HepG2 (cell line): ENCODE data around the gene IRF7. TPM values are rescaled to one million over a fixed set of nuclear protein-coding genes. Genes with fewer than 3 reads are reported as not detected.

Experiments used
- ATAC-seq: fragments of 200-7000 bp; cut with Tn5 transposase; 3 replicates; pipeline ENCODE4 v1.9.1; 2020; ENCODE audit warnings: mild to moderate bottlenecking, moderate library complexity
- BruUV-seq: library from RNA; stranded (reverse); fragments of 400-500 nt; replicated peaks from 2 replicates; lab custom pipeline; 2021; lab: Mats Ljungman, UMichigan
- CTCF ChIA-PET: fragments of 300-600 bp; formaldehyde crosslinking; extraction: SDS; loops from one replicate; lab custom pipeline; 2021; ENCODE audit warnings: low total read pairs, inconsistent platforms, low intra/inter-chr PET ratio; lab: Yijun Ruan, JAX
- POLR2A ChIA-PET: fragments of 350-600 bp; sonication (Branson Sonifier 250); formaldehyde crosslinking; loops from one replicate; lab custom pipeline; 2020; ENCODE audit warnings: antibody characterized with exemption, inconsistent platforms; lab: Yijun Ruan, JAX
- DNase-seq: peaks from one replicate; pipeline ENCODE4 v3.0.0-alpha.2; 2015; ENCODE audit warnings: low spot score
- FAIRE-seq: peaks from 3 replicates; lab custom pipeline; 2011; peaks lifted over from hg19 to GRCh38; lab: Jason Lieb, UNC
- H2AFZ ChIP-seq: one replicate; pipeline ENCODE4 v1.6.1; 2011; ENCODE audit warnings: low read length, inconsistent platforms
- H3K27ac ChIP-seq: fragments of 300-600 bp; 3 replicates; pipeline ENCODE4 v1.8.0; 2011; ENCODE audit warnings: mixed run types, mild to moderate bottlenecking, mixed read lengths, low read length, inconsistent platforms; ENCODE audit not compliant: insufficient read depth; ENCODE audit errors: extremely low read length
- H3K27me3 ChIP-seq, 2 experiments: fragments of 200-600 bp in 1 of 2; 2 replicates in 1 of 2; 3 replicates in 1 of 2; pipeline versions ENCODE4 v1.6.0 to v1.8.0; 2011; ENCODE audit warnings: low read length in 2 of 2, mild to moderate bottlenecking in 2 of 2, moderate library complexity in 2 of 2, inconsistent platforms in 1 of 2; ENCODE audit not compliant: insufficient read depth in 2 of 2, control insufficient read depth in 1 of 2
- H3K36me3 ChIP-seq, 2 experiments: fragments of 200-600 bp in 1 of 2; replicated peaks in 1 of 2; 2 replicates in 1 of 2; 3 replicates in 1 of 2; pipeline versions ENCODE4 v1.5.1 to v1.8.0; 2011; ENCODE audit warnings: low read length in 2 of 2, inconsistent platforms in 1 of 2; ENCODE audit not compliant: insufficient read depth in 2 of 2, control insufficient read depth in 1 of 2
- H3K4me1 ChIP-seq: 2 replicates; pipeline ENCODE4 v1.5.1; 2012; ENCODE audit warnings: low read length, inconsistent platforms; ENCODE audit not compliant: insufficient read depth
- H3K4me2 ChIP-seq: 2 replicates; pipeline ENCODE4 v1.6.0; 2011; ENCODE audit warnings: low read depth, low read length, inconsistent platforms
- H3K4me3 ChIP-seq, 3 experiments: fragments of 200-600 bp in 1 of 3; sonication (generic), shearing (Covaris generic) in 1 of 3; replicated peaks in 1 of 3; 2 replicates each; pipeline ENCODE4 v1.5.1; 2011 to 2016; ENCODE audit warnings: low read length in 3 of 3, inconsistent platforms in 2 of 3, low read depth in 2 of 3, mild to moderate bottlenecking in 2 of 3, control low read depth in 1 of 3, mixed read lengths in 1 of 3; ENCODE audit not compliant: insufficient read depth in 1 of 3
- H3K79me2 ChIP-seq: one replicate; pipeline ENCODE4 v1.6.1; 2011; ENCODE audit warnings: low read length, inconsistent platforms; ENCODE audit not compliant: insufficient read depth
- H3K9ac ChIP-seq: 2 replicates; pipeline ENCODE4 v1.6.0; 2011; ENCODE audit warnings: mild to moderate bottlenecking, low read depth, low read length, inconsistent platforms; ENCODE audit not compliant: insufficient read depth
- H3K9me3 ChIP-seq: 2 replicates; pipeline ENCODE4 v1.5.1; 2012; ENCODE audit warnings: mild to moderate bottlenecking, low read length
- H4K20me1 ChIP-seq: 2 replicates; pipeline ENCODE4 v1.6.0; 2011; ENCODE audit warnings: inconsistent platforms, mild to moderate bottlenecking, low read length, moderate library complexity; ENCODE audit not compliant: insufficient read depth
- AGO2 ChIP-seq: fragments of 200-400 bp; formaldehyde crosslinking; optimal IDR thresholded peaks from 2 replicates; pipeline ENCODE3; 2017; ENCODE audit warnings: mild to moderate bottlenecking, low read depth, low read length, moderate library complexity
- RARA ChIP-seq: IDR thresholded peaks from 2 replicates; pipeline ENCODE4 v1.6.1; 2016; ENCODE audit warnings: missing genetic modification reagents, missing compliant biosample characterization
- YEATS4 ChIP-seq: sonication (generic); formaldehyde crosslinking; IDR thresholded peaks from 2 replicates; pipeline ENCODE4 v1.4.0; 2020; ENCODE audit warnings: missing genetic modification reagents, borderline replicate concordance
- WGBS: methylation state at CpG from one replicate; pipeline ENCODE4 v1.1.6; 2017; ENCODE audit warnings: low lambda C conversion rate; 5-methylcytosine and 5-hydroxymethylcytosine counted together
- in situ Hi-C: cut with HindIII; loops from 2 replicates; pipeline ENCODE4 v1.10.0; 2017; ENCODE audit warnings: low pct_unique_long_range_greater_than_20kb; ENCODE audit not compliant: extremely low pct_ligation_motif_present
- intact Hi-C: fragments of 100-400 bp; cut with micrococcal nuclease; formaldehyde crosslinking; loops from one replicate; pipeline ENCODE4 v1.10.0; 2022; ENCODE audit not compliant: unreplicated experiment
- polyA plus RNA-seq, 8 experiments: library from polyadenylated mRNA; depleted of rRNA in 3 of 8; stranded (reverse) in 7 of 8; unstranded in 1 of 8; fragments of >200 nt; fragmentation: Illumina TruSeq in 4 of 8; extraction: Trizol in 4 of 8; gene quantifications; 2 replicates each; pipeline versions ENCODE4 v1.2.1 to v1.2.3, GENCODE V29; 2011 to 2016; ENCODE audit warnings: low read depth in 4 of 8, missing spikeins in 1 of 8, mixed read lengths in 1 of 8; ENCODE audit not compliant: insufficient read depth in 1 of 8
- total RNA-seq, 5 experiments: library from RNA; depleted of rRNA; stranded (reverse); fragments of >200 nt; fragmentation: Illumina TruSeq; extraction: Trizol; gene quantifications; 2 replicates each; pipeline ENCODE4 v1.2.3, GENCODE V29; 2016; ENCODE audit warnings: low read depth in 1 of 5
- TF ChIP-seq, protein P1 (sequence below): sonication (generic); formaldehyde crosslinking; IDR thresholded peaks from 2 replicates; pipeline ENCODE4 v1.4.0; 2020; ENCODE audit warnings: mild to moderate bottlenecking, missing genetic modification reagents

Gene IRF7
- total and polyA plus RNA-seq, 2 of the 13 experiments (the other 11 are each of a cell fraction or from before 2014, with no cell fraction given): not detected

DNA sequence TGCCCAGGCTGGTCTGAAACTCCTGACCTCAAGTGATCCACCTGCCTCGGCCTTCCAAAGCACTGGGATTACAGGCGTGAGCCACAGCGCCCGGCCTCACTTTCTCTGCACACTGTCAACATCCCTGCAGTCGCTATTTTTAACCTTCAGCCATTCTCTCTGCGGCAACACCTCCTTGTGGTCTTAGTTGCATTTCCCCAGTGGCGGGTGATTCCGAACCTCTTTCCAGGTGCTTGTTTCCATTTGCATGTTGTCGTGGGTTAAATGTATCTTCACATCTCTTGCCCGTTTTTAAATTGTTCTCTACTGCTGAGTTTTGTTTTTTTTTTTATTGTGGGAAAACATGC lies 13.5 kb upstream of the IRF7 start (continued):
- TF ChIP-seq, protein P1, sequence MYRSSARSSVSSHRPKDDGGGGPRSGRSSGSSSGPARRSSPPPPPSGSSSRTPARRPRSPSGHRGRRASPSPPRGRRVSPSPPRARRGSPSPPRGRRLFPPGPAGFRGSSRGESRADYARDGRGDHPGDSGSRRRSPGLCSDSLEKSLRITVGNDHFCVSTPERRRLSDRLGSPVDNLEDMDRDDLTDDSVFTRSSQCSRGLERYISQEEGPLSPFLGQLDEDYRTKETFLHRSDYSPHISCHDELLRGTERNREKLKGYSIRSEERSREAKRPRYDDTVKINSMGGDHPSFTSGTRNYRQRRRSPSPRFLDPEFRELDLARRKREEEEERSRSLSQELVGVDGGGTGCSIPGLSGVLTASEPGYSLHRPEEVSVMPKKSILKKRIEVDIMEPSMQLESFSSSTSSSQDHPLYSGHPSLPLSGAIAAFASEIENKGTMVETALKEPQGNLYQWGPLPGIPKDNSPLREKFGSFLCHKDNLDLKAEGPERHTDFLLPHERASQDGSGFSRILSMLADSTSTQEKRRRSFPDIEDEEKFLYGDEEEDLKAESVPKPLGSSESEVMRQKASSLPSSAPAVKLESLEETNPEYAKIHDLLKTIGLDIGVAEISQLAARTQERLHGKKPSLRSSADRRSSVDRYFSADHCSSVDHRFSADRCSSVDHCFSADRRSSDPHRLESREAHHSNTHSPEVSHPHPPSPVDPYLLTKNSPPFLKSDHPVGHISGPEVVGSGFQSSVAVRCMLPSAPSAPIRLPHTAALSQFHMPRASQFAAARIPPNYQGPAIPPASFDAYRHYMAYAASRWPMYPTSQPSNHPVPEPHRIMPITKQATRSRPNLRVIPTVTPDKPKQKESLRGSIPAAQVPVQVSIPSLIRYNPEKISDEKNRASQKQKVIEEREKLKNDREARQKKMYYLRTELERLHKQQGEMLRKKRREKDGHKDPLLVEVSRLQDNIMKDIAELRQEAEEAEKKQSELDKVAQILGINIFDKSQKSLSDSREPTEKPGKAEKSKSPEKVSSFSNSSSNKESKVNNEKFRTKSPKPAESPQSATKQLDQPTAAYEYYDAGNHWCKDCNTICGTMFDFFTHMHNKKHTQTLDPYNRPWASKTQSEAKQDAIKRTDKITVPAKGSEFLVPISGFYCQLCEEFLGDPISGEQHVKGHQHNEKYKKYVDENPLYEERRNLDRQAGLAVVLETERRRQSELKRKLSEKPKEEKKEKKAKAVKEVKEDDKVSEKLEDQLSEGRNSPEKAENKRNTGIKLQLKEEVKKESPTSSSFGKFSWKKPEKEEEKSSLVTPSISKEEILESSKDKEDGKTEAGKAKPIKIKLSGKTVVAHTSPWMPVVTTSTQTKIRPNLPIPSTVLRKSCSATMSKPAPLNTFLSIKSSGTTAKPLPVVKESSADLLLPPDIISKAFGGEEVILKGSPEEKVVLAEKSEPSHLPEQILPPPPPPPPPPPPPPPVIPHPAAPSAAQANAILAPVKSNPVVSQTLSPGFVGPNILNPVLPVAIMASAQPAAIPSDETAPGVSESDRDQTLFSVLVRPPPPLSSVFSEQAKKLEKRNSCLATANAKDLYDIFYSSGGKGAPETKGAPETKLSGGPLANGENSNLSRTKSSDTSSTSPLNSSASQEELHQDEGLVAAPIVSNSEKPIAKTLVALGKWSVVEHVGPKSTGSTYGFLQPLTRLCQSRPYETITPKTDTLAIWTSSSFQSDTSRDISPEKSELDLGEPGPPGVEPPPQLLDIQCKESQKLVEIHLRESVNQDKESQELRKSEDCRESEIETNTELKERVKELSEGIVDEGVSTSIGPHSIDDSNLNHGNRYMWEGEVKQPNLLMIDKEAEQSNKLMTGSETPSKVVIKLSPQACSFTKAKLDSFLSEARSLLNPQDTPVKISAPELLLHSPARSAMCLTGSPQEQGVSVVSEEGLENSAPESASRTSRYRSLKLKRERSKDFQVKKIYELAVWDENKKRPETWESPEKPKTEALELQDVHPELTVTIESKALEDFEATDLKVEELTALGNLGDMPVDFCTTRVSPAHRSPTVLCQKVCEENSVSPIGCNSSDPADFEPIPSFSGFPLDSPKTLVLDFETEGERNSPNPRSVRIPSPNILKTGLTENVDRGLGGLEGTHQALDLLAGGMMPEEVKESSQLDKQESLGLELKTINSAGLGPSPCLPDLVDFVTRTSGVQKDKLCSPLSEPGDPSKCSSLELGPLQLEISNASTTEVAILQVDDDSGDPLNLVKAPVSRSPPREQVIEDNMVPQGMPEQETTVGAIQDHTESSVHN: no peak

GRCh38 chr11:628056-628455 lies 12.3 kb upstream of the IRF7 start:
- no peak overlapping the region for H2AFZ ChIP-seq
- DNase-seq (no peak), FAIRE-seq (no peak), ATAC-seq (no peak)
- no peaks in the 10 kb centered on the region for H3K27me3 ChIP-seq
- no peaks in the 10 kb centered on the region for H3K9me3 ChIP-seq
- WGBS: 96% methylated on average over 31 of the region's 31 CpGs
- CTCF ChIA-PET: no interaction called here
- H3K4me3 ChIP-seq: no peak overlapping the region
- BruUV-seq: no TSS peak
- H3K36me3 ChIP-seq: peaks cover 0 to 4% of the 10 kb centered on the region in 2 experiments; a peak in 3 of 5 replicates
- peaks cover 18% of the 10 kb centered on the region; the same call in 1 of the 2 replicates for H4K20me1 ChIP-seq
- H3K4me1 ChIP-seq: peaks cover 31% of the 10 kb centered on the region
- H3K4me2 ChIP-seq: no peak overlapping the region
- H3K79me2 ChIP-seq: no peaks in the 10 kb centered on the region
- no peak overlapping the region for H3K9ac ChIP-seq
- in situ Hi-C loops (loop anchor here (10.0 kb wide), 1 partner anchor 73 kb away; no protein-coding TSS in a partner anchor), intact Hi-C loops (no loop called here)
- no peak overlapping the region for H3K27ac ChIP-seq
- no peak for TF ChIP-seq YEATS4 (CRISPR knock-in tag)
- no peak for TF ChIP-seq RARA (CRISPR knock-in tag)
- TF ChIP-seq AGO2: peak; percentile 48
- POLR2A ChIA-PET: no interaction called here
